HG03196 (cell line): ENCODE measurements around the gene CROCC2.

ENCODE experiments used
- ATAC-seq: cut with Tn5 transposase; IDR thresholded peaks from one replicate; pipeline ENCODE4 v1.9.1; 2021; ENCODE audit not compliant: unreplicated experiment

CROCC2 gene

DNA sequence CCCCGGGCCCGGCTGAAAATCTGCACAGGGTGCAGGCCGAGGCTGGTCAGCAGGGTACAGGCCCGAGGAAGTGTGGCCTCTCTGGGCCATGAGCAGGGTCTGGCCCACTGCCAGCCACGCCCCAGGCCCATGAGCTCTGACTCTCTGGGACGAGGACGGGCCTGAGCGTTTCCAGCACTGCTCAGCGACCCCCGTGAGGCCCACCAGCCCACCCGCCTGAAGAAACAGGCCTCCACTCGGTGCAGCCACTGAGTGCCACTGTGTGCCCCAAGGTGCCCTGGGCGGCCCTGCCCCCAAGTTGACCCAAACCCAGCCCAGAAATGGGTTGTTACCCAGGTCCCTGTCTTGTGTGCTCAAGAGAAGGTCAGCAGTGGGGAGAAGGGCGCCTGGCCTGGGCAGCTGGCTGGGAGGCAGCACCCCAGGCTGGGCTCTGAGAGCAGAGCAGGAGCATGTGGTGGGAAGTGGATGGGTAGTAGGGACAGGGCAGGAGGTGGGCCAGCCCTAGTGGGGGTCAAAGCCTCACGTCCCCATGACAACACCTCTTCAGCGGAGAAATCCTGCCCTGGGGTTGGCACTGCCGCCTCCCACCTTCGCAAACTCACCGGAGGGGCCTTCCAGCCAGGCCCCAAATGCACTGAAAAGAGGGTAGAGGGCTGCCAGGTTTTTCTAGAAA lies 90.2 kb downstream of the CROCC2 start:
- ATAC-seq: no peak

DNA sequence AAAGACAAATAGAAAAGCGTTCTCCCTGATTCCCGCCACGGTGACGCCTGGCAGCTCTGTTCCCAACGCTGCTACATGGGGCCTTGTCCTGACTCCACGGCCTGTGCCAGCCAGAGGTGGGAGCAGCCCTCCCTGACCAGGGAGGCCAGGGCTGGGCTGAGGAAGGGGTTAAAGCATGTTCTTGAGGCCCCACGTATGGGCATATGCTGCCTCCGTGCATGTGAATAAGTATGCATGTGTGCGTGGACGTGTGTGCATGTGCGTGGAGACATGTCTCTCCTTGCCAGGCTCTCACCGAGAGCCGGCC lies 90.7 kb downstream of the CROCC2 start:
- no peak for ATAC-seq

DNA sequence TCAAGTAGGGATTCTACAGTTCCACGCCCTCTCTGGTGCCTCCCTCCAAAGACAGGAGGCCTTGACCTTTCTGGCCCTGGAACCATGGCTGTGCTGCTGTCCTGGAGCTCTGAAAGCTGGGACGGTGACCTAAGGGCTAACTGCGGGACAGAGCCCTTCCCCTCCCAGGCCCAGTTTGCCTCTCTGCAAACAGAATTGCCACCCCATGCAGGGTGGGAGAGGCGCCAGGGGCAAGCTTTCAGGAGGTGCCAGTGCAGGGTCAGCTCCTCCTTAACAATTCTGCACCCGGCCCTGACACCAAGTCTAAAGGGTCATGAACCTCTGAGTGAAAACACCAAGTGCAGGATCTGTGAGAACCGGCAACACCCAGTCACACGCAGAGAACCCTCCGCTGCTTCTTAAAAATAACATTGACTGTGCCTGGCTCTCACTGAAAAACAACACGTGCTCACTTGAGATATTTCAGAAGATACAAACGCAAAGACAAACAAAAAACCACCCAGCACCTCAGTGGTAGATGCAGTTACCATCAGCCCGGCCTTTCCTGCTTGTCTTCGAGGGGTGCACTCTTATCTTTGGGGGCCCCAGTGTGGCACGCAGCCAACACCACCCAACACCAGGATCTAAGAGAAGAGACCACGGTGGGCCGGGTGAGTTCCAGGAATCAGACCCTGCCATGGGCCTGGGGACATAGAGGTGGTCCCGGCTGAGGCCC lies 91.2 kb downstream of the CROCC2 start:
- ATAC-seq: no peak

DNA sequence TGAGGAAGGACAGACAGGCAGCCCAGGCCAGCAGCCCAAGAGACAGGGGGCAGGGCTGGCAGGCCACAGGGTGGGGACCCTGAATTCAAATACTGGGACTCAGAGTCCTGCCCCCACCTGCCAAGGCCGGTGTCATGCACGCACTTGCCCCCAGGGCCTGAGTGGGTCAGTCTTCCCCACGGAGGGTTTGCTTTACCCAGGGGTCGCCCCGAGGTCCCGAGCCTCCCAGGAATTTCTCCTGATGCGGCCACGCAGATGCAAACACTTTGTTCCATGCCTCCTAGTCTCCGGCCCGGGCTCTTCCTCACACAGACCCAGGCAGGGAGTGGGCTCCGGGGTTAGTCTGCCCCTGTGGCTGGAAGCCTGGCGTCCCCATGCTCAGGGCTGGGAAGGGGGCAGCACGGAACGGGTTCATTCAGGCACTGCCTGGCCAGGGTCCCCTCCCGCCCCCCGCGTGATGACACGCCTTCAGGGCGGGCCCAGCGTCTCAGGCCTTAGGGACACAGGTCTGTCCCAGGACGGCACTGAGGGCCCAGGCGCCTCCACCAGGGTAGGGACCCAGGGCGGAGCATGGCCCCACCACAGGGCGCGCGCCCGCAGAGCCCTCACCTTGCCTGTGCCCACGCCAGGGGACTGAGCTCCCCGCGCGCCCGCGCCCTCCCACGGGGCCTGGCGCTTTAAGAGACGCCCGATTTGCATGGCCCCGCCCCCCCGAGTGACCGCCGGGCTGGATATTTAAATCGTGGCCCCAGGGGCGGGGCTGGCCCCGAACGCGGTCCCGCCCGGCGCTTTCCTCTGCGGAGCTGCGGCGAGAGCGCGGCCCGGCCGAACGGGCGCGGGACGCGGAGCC lies 91.9 kb downstream of the CROCC2 start, which contains the start of gene SNED1:
TSS of gene SNED1 (plus strand) at position 763 of the 850 bp plus-strand sequence. CDS start 220 bp downstream, outside the sequence.
- no peak for ATAC-seq

DNA sequence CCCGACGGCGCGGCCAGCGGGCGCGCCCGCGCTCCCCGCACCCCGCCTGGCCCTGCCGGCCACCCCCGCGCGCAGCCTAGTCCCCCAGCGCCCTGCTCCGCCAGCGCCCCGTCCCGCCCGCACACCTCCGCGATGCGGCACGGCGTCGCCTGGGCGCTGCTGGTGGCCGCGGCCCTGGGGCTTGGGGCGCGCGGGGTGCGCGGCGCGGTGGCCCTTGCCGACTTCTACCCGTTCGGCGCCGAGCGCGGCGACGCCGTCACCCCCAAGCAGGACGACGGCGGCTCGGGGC lies 92.5 kb downstream of the CROCC2 start:
- ATAC-seq: no peak

DNA sequence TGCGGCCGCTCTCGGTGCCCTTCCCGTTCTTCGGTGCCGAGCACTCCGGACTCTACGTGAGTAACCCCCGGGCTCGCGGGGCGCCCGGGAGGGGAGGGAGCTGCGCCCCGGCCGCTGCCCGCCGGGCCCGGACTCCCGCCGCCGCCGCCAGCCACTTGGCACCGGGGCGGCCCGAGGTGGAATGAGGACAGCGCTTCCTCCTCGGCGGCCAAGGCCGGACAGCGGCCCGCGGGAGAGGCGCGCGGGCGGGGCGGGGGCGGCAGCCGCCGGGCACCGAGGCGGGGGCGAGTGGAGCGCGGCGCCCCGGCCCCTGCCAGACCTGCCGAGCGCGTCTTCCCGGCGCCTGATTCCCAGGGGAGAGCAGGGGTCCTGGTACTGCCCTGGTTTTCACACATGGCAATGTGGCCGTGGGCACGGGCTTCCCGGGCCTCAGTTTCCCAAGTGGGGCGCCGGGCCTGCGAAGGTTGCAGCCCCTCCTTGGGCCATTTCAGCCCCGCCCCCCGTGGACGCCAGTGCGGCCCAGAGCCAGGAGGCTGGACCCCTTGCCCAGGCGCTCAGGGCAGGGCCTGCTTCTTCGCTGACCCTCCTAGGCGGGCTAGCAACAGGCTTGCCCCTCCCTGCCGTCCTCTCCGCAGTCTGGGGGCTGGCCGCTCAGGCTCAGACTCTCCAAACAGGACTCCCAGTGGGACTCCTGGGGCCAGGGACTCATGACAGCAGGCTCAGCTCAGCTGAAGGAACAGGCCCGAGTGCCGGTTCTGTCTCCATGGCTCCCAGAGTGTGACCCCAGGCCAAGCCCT lies 93.1 kb downstream of the CROCC2 start:
- ATAC-seq: no peak

DNA sequence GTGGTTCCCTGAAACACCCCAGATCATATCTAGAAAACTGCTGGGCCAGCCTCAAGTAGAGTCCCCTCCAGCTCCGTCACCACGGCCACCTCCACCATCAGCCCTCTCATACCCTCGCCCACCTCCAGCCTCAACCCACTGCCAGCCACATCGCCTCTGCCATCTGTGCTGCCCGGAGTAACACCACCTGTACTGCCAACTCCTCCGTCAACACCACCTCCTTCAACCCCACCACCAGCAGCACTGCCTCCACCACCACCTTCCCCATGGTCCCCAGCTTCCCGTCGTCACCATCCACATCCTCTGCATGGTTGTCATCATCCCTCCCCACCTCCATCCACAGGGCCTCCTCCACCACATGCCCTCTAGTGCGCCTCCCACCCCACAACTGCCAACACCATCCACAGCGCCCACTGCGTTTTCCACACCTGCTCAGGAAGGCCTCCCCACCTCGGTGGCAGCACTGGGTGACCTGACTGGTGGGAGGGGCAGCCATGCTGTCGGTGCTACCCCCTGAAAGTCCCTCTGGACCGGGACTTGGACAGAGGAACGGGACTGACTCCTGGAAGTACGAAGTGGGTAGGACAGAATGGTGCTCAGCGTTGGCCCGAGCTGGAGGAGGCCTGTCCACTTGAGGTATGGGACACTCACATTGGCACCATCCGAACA lies 93.9 kb downstream of the CROCC2 start:
- ATAC-seq: no peak

DNA sequence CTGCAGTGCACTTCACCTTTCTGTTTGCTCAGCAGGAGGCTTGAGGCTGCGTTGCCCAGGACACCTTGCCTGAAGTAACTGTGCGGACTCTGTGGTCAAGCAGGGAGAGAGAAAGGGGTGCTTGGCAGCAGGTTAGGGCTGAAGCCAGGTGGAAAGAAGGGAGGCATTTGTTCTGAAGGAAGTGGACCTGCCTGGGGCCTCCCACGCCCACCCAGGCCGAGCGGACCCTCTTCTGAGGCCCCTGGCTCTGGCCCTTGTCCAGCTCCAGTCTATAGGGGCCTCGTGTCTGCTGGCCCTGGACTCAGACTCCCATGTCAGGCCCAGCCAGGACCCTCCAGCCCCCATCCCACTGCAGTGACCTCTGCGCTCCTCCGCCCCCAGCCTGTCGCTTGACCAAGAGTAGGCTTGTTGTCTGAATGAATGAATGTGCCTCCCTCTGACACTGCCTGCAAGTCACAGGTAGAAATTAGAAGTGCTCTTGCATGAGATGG lies 94.7 kb downstream of the CROCC2 start:
- ATAC-seq: no peak

DNA sequence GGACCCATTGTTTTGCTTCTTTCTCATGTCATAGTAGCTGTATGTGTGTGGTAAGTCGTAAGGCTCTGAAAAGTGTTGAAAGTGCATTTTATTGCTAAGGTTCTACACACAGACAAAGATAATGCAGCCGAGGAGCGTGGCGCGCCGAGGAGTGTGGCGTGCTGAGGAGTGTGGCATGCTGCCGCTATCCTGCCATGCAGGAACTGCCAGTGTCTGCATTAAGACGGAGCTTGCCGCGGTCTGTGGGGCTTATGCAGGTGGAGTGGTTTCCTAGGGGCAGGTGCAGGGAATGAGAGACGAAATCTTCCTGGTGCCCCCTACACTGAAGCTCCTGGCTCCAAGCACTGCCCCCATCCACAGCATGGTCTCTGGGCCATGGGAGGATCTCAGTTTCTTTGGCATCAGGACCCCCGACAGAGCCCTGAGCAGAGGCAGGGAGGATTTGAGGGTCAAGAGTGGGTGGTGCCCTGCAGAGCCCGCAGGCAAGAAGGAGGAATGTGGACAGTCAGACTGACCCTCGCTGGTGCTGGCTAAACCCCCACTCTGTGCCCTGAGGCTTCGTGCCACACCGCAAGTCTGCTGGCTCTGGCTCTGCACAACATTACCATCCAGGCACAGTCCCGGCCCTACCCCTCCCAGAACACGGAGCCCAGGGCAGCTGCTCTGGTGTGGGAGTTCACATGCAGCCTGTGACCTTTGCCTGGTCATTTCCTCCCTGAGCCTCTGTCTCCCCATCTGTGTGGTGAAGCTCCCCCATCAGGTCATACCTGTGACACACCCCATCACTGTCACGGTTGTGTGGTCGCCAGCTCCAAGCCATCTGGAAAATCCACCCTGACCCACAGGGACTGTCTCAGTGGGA lies 95.5 kb downstream of the CROCC2 start:
- no peak for ATAC-seq

DNA sequence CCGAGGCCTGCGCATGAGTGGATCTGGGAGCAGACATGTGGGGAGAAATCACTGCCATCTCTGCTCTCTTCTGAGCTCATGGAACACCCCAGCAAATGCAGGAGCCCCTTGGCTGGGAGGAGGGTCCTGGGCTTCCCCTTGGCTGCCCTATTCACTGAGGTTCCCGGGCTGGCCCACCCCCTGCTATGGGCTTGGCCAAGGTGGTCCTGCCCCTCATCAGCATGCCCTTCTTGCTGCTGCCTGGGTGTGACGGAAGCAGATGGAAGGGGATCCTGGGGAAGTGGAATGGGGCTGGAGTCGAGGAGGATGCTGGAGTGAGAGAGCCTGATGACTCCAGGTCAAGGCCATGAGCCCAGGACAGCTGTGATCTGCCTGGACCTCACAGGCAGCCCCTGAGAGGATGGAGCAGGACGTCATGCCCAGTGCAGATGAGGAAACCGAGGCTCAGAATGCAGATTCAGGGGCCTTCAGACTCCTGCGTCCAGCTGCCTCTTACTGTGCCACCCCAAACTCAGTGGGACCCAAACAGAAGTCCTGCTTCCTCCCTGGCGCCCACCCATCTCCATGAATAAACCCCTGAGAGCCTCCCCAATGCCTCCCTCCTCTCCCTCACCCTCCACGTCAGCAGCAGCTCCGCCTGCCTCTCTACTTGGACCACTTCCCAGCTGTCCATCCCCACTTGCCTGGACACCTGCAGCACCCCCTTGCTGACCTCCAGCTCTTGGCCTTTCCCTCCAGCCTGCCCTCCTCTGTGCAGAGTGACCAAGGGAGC lies 96.3 kb downstream of the CROCC2 start:
- ATAC-seq: no peak

DNA sequence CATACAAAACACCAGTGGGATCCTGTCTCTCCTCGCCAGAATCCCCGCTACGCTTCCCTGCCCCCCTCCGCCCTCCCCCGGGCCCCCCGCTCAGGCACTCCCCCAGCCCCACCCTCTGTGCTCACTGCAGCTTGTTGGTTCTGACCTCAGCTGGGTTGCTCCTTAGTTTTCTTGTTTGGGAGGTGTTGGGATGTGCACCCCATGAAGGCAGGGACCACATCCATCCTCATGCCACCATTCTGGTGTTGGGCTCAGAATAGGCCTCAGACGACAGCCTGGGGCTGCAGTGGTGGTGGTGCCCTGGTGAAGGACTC lies 96.9 kb downstream of the CROCC2 start:
- no peak for ATAC-seq

DNA sequence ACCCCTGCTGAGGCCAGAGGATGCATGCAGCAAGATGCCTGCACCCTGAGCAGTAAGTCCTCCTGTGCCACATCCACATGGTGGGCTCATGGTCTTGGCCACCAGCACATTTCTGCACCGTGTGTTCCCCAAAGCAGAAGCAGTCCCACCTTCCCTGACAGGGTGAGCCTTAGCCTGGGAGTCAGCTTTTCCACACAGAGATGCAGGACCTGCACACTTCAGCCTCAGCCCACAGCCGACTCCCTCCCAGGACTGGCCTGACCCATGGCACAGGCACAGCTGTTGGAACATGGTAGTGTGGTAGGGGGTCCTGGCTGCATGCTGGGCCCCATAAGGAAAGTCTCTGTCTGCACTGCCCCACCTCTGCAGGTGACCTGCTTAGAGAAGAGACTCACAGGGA lies 97.2 kb downstream of the CROCC2 start:
- ATAC-seq: no peak

DNA sequence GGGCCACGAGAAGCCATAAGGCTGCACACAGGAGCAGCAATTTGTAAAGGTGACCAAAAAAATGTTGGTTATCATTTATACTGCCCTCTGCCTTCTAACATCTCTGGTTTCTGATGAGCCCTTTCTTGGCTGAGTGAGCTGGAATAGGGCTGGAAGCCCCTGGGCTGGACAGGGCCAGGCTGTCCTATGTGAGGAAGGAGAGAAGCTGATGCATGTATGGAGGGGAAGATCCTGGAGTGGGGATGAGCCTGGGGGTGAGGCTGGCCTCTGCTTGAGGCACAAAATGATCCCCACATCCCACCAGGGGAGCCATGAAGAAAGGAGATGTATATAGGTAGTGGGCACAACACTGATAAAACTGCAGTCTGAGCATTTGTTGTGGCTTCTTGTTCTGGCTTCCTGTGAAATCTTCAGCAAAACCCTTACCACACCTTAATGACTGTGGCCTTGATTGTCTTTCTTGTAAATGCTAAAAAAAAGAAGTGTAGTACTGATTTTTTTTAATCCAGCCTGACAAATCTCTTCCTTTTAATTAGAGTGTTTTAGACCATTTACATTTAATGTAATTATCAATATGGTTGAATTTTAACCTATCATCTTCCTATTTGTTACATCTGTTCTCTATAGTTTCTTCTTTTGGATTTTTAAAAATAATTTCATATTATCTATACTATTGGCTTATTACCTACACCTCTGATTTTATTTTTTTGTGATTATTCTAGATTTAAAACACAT lies 97.9 kb downstream of the CROCC2 start:
- no peak for ATAC-seq

DNA sequence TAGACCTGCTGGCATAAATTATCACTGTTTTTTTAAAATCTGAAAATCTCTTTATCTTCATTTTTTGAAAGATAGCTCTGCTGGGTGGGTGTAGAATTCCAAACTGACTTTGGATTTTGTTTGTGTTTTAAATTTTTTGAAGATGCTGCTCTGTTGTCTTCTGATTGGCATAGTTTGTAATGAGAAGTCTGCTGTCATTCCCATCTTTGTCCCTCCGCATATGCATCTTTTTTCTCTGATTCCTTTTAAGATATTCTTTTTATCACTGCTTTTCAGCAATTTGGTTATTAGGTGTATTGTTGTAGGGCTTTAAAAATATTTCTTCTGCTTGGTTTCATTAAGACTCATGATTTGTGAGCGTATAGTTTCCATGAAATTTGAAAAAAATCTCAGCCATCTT lies 99.4 kb downstream of the CROCC2 start:
- ATAC-seq: no peak

DNA sequence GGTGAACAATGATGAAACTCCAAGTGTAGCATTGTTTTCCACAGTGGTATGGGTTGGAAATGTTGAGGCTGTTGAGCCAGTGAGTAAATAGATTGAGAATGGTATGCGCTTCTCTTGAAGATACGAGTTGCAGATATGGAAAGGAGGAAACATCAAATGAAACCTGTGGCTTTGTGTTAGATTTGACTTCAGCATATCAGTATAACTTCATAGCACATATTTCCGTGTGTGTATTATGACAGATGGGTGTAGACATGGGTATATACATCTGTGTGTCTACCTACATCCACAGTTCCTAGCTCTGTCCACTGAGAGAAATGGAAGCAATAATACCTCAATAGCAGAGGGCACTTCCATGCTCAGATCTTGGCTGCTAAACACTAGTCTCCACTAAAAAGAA lies 100.3 kb downstream of the CROCC2 start:
- ATAC-seq: no peak

DNA sequence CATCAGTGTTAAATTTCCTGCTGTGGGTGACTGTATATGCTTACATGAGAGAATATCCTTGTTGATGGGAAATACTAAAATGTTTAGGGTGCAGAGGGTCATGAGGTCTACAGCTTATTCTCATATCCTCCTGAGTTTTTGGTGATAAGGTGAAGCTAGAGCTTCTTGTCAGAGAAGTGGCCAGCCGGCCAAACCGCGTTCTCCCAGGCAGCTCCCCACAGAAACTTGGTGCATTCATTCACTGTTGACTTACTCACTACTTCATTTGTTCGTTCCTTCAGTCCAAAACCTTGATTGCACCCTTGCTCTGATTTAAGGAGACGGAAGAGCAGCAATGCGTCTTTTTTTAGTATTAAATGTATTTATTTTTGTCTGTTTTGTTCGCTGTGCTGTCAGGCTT lies 101.0 kb downstream of the CROCC2 start:
- ATAC-seq: no peak

DNA sequence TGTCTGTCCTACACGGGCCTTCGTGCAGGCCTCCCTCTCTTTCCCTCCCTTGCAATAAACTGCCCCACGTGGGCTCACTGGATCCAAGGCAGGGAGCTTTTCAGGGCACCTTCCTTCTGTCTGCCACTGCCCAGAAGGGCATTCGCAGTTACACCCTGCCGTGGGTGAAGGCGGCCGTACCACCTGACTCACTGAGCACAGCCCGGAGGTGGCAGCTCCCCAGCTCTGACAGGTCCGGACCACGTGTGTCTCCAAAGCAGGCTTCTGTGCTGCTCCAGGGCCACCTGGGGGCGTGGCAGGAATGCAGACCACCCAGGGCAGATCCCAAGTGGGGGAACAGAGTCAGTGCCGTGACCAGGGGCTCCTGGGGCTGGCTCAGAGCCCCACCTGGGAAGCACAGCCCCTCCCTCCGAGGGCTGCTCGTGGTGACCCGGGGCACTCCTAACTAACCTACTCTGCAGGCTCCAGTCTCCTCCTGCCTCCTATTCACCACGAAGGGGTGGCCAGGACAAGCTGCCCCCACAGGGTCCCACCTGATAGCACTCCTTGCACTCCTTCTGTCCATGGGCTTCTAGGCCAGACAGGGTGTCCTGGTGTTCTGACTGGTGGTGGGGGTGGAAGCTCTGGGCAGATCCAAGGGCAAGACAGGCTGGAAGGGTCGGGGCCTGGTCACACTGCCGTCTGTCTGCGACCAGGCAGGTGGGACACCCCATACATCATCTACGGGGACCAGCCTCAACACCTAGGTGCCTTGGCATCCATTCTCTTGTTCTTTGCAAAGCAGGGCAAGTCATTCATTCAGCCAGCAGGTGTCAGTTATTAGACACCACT lies 102.0 kb downstream of the CROCC2 start:
- ATAC-seq: no peak

DNA sequence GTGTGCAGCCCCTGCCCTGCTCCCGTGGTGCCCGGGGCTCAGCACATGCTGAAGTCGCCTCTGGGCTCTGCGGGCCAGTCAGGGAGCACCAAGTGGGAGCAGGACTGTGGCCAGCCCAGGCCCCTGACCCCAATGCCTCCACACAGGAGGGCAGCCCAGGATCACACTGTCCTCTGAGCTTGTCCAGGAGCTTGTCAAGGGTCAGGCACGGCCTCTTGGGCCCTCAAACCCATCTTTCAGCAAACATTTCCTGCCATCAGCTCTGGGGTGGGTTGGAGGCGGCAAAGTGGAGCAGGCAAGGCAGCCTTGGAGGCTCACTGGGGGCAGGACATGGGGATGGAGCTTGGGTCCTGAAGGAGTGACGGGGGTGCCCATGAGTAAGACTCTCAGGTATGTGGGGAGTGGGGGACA lies 102.6 kb downstream of the CROCC2 start:
- ATAC-seq: no peak
